HEK293 (cell line): ENCODE results near the gene TMEM51.

Experiments used
- CTCF ChIA-PET: fragments of 350-600 bp; formaldehyde crosslinking; extraction: SDS; loops from one replicate; lab custom pipeline; 2021; ENCODE audit warnings: antibody characterized with exemption; lab: Yijun Ruan, JAX
- POLR2A ChIA-PET: fragments of 300-600 bp; formaldehyde crosslinking; extraction: SDS; loops from one replicate; lab custom pipeline; 2020; ENCODE audit warnings: antibody characterized with exemption, inconsistent platforms; lab: Yijun Ruan, JAX
- H3K27ac ChIP-seq: fragments of 200-500 bp; sonication (Bioruptor generic); 2 replicates; pipeline ENCODE4 v1.5.1; 2014; ENCODE audit warnings: low read depth, low read length, control low read depth, inconsistent platforms; ENCODE audit errors: extremely low read depth
- H3K36me3 ChIP-seq, 2 experiments: fragments of 200-500 bp in 1 of 2; sonication (Bioruptor generic) in 1 of 2; 1 replicate in 1 of 2; 2 replicates in 1 of 2; pipeline ENCODE4 v1.5.1; 2014 to 2017; ENCODE audit warnings: inconsistent platforms in 2 of 2, low read length in 2 of 2; ENCODE audit not compliant: control insufficient read depth in 2 of 2, insufficient read depth in 1 of 2
- H3K4me1 ChIP-seq: fragments of 200-500 bp; sonication (Bioruptor generic); 2 replicates; pipeline ENCODE4 v1.5.1; 2014; ENCODE audit warnings: mild to moderate bottlenecking, low read length, inconsistent platforms; ENCODE audit not compliant: control insufficient read depth, insufficient read depth
- H3K4me3 ChIP-seq: 2 replicates; pipeline ENCODE4 v1.5.1; 2011; ENCODE audit warnings: low read depth, mild to moderate bottlenecking, control low read depth, low read length, moderate library complexity
- H3K9me3 ChIP-seq: fragments of 200-500 bp; sonication (Bioruptor generic); 2 replicates; pipeline ENCODE4 v1.5.1; 2014; ENCODE audit warnings: low read depth, low read length, inconsistent platforms; ENCODE audit not compliant: control insufficient read depth, insufficient read depth
- GLIS1 ChIP-seq: fragments of 450-650 bp; formaldehyde crosslinking; IDR thresholded peaks from 2 replicates; pipeline ENCODE4 v1.5.1; 2016; ENCODE audit warnings: missing biosample characterization, missing genetic modification characterization
- HOXA7 ChIP-seq: sonication (generic); formaldehyde crosslinking; IDR thresholded peaks from 2 replicates; pipeline ENCODE4 v1.8.1; 2022; ENCODE audit warnings: missing genetic modification reagents, borderline replicate concordance
- IKZF3 ChIP-seq: fragments of 450-650 bp; IDR thresholded peaks from 2 replicates; pipeline ENCODE4 v1.5.0; 2018; ENCODE audit warnings: missing biosample characterization, mild to moderate bottlenecking, missing genetic modification characterization, moderate library complexity
- PRDM10 ChIP-seq: fragments of 450-650 bp; formaldehyde crosslinking; IDR thresholded peaks from 2 replicates; pipeline ENCODE4 v1.5.1; 2016; ENCODE audit warnings: missing biosample characterization, missing genetic modification characterization
- SCRT1 ChIP-seq: fragments of 450-650 bp; formaldehyde crosslinking; IDR thresholded peaks from 2 replicates; pipeline ENCODE4 v1.5.1; 2016; ENCODE audit warnings: missing biosample characterization, missing genetic modification characterization, borderline replicate concordance
- SCRT2 ChIP-seq: fragments of 450-650 bp; formaldehyde crosslinking; IDR thresholded peaks from 2 replicates; pipeline ENCODE4 v1.5.1; 2016; ENCODE audit warnings: missing biosample characterization, missing genetic modification characterization
- SP2 ChIP-seq: fragments of 450-650 bp; formaldehyde crosslinking; IDR thresholded peaks from 2 replicates; pipeline ENCODE4 v1.5.1; 2016; ENCODE audit warnings: missing biosample characterization, missing genetic modification characterization
- SP7 ChIP-seq: fragments of 450-650 bp; formaldehyde crosslinking; IDR thresholded peaks from 2 replicates; pipeline ENCODE4 v1.5.1; 2016; ENCODE audit warnings: missing biosample characterization, missing genetic modification characterization
- ZBTB10 ChIP-seq: fragments of 450-650 bp; formaldehyde crosslinking; IDR thresholded peaks from 2 replicates; pipeline ENCODE4 v1.5.1; 2016; ENCODE audit warnings: missing biosample characterization, missing genetic modification characterization
- ZBTB8A ChIP-seq: fragments of 450-650 bp; formaldehyde crosslinking; IDR thresholded peaks from 2 replicates; pipeline ENCODE4 v1.5.1; 2016; ENCODE audit warnings: missing biosample characterization, missing genetic modification characterization
- ZFHX2 ChIP-seq: fragments of 450-650 bp; formaldehyde crosslinking; conservative IDR thresholded peaks from 2 replicates; pipeline ENCODE4 v1.5.1; 2016; ENCODE audit warnings: missing biosample characterization, missing genetic modification characterization
- ZIC2 ChIP-seq: fragments of 450-650 bp; formaldehyde crosslinking; IDR thresholded peaks from 2 replicates; pipeline ENCODE4 v1.5.1; 2016; ENCODE audit warnings: missing biosample characterization, missing genetic modification characterization
- ZNF112 ChIP-seq: fragments of 450-650 bp; formaldehyde crosslinking; IDR thresholded peaks from 2 replicates; pipeline ENCODE4 v1.5.0; 2017; ENCODE audit warnings: missing biosample characterization, missing genetic modification characterization
- ZNF16 ChIP-seq: fragments of 450-650 bp; formaldehyde crosslinking; IDR thresholded peaks from 2 replicates; pipeline ENCODE4 v1.5.1; 2016; ENCODE audit warnings: low read depth, missing biosample characterization, missing genetic modification characterization
- ZNF341 ChIP-seq: fragments of 450-650 bp; formaldehyde crosslinking; IDR thresholded peaks from 2 replicates; pipeline ENCODE4; 2016; ENCODE audit warnings: low read depth, missing biosample characterization, missing genetic modification characterization
- ZNF366 ChIP-seq: fragments of 450-650 bp; formaldehyde crosslinking; conservative IDR thresholded peaks from 2 replicates; pipeline ENCODE4 v1.5.1; 2016; ENCODE audit warnings: missing biosample characterization, missing genetic modification characterization
- ZNF629 ChIP-seq: fragments of 450-650 bp; formaldehyde crosslinking; IDR thresholded peaks from 2 replicates; pipeline ENCODE4 v1.5.1; 2017; ENCODE audit warnings: missing biosample characterization, missing genetic modification characterization
- ZSCAN23 ChIP-seq: fragments of 450-650 bp; formaldehyde crosslinking; IDR thresholded peaks from 2 replicates; pipeline ENCODE4 v1.5.1; 2016; ENCODE audit warnings: missing biosample characterization, missing genetic modification characterization

Gene TMEM51

GRCh38 chr1:15186073-15186845, 32.7 kb downstream of the TMEM51 start:
- H3K9me3 ChIP-seq: no peaks in the 10 kb centered on the region
- H3K4me3 ChIP-seq: no peak overlapping the region
- H3K27ac ChIP-seq: no peak overlapping the region
- CTCF ChIA-PET: no interaction called here
- H3K4me1 ChIP-seq: peaks cover 7% of the 10 kb centered on the region; the same call in 1 of the 2 replicates
- TF ChIP-seq ZIC2 (tag by site-specific recombination): 0 out of 2 replicates have a peak, but pooled peaks have one; percentile 7
- TF ChIP-seq ZNF16: peak; percentile 74
- no peak for TF ChIP-seq ZBTB8A (tag by site-specific recombination)
- TF ChIP-seq, all 188 proteins: peak for 2
- POLR2A ChIA-PET: no interaction called here
- H3K36me3 ChIP-seq: no peaks in the 10 kb centered on the region

GRCh38 chr1:15186846-15187151, 33.3 kb downstream of the TMEM51 start:
- ChIA-PET POLR2A (no interaction called here), CTCF (no interaction called here)
- Histone ChIP-seq H3K36me3 (no peaks in the 10 kb centered on the region), H3K4me1 (peaks cover 7% of the 10 kb centered on the region; the same call in 1 of the 2 replicates), H3K4me3 (no peak overlapping the region), H3K27ac (no peak overlapping the region), H3K9me3 (no peaks in the 10 kb centered on the region)
- TF ChIP-seq PRDM10 (peak; percentile 80), SP2 (tag by site-specific recombination) (0 out of 2 replicates have a peak, but pooled peaks have one; percentile 5), ZFHX2 (tag by site-specific recombination) (no peak), ZIC2 (tag by site-specific recombination) (peak; percentile 59), ZNF112 (no peak), ZNF629 (tag by site-specific recombination) (no peak), ZBTB10 (tag by site-specific recombination) (no peak), IKZF3 (tag by site-specific recombination) (no peak)

GRCh38 chr1:15187175-15188129, 33.9 kb downstream of the TMEM51 start:
- Histone ChIP-seq H3K27ac (no peak overlapping the region), H3K4me1 (peaks cover 7% of the 10 kb centered on the region; the same call in 1 of the 2 replicates), H3K36me3 (no peaks in the 10 kb centered on the region), H3K9me3 (no peaks in the 10 kb centered on the region), H3K4me3 (no peak overlapping the region)
- ChIA-PET POLR2A (no interaction called here), CTCF (interaction anchor here (0.6 to 0.7 kb wide), 2 partner anchors 118 to 894 kb away, joined by 3 to 4 read pairs; no protein-coding TSS in a partner anchor)
- no peak for TF ChIP-seq HOXA7 (CRISPR knock-in tag)
- TF ChIP-seq SCRT2 (tag by site-specific recombination): peak; percentile 70
- TF ChIP-seq GLIS1: peak; percentile 71
- 0 out of 2 replicates have a peak, but pooled peaks have one; percentile 29 for TF ChIP-seq SP7 (tag by site-specific recombination)
- TF ChIP-seq ZSCAN23 (tag by site-specific recombination): no peak
- peak; percentile 32 for TF ChIP-seq ZNF341 (tag by site-specific recombination)
- TF ChIP-seq ZNF366 (tag by site-specific recombination): 0 out of 2 replicates have a peak, but pooled peaks have one; percentile 25
- TF ChIP-seq SCRT1 (tag by site-specific recombination): peak; percentile 70; the same call in 1 of the 2 replicates
